Measurements from ENCODE around the gene ZBTB4.

The ZBTB4 gene

GRCh38 chr17:7508145-7508544, 28.7 kb upstream of the ZBTB4 start:
- Histone ChIP-seq H3K9ac (ENCODE audit: low read length) (no peak overlapping the region), H3K27ac (ENCODE audit: low read length) (no peak overlapping the region), H3K9me3 (ENCODE audit: control insufficient read depth, low read depth, low read length) (no peaks in the 10 kb centered on the region), H3K27me3 (ENCODE audit: control insufficient read depth, insufficient read depth, low read length) (no peaks in the 10 kb centered on the region), H3K4me1 (ENCODE audit: control insufficient read depth, low read depth, low read length) (no peaks in the 10 kb centered on the region), H3K36me3 (ENCODE audit: control insufficient read depth, low read depth, low read length) (peaks cover 89% of the 10 kb centered on the region), H3K4me3 (ENCODE audit: low read length) (no peak overlapping the region)

GRCh38 chr17:7503521-7503920, 24.1 kb upstream of the ZBTB4 start:
- Histone ChIP-seq H3K4me3 (ENCODE audit: low read length) (no peak overlapping the region), H3K27ac (ENCODE audit: low read length) (no peak overlapping the region), H3K4me1 (ENCODE audit: control insufficient read depth, low read depth, low read length) (no peaks in the 10 kb centered on the region), H3K36me3 (ENCODE audit: control insufficient read depth, low read depth, low read length) (peaks cover 82% of the 10 kb centered on the region), H3K9me3 (ENCODE audit: control insufficient read depth, low read depth, low read length) (no peaks in the 10 kb centered on the region), H3K27me3 (ENCODE audit: control insufficient read depth, insufficient read depth, low read length) (no peaks in the 10 kb centered on the region), H3K9ac (ENCODE audit: low read length) (no peak overlapping the region)

- Histone ChIP-seq H3K9ac (ENCODE audit: low read length) (no peak overlapping the region), H3K4me1 (ENCODE audit: control insufficient read depth, low read depth, low read length) (no peaks in the 10 kb centered on the region), H3K36me3 (ENCODE audit: control insufficient read depth, low read depth, low read length) (peaks cover 81% of the 10 kb centered on the region), H3K9me3 (ENCODE audit: control insufficient read depth, low read depth, low read length) (no peaks in the 10 kb centered on the region), H3K4me3 (ENCODE audit: low read length) (no peak overlapping the region), H3K27me3 (ENCODE audit: control insufficient read depth, insufficient read depth, low read length) (no peaks in the 10 kb centered on the region), H3K27ac (ENCODE audit: low read length) (no peak overlapping the region)
These were observed 23.6 kb upstream of the ZBTB4 start for GRCh38 chr17:7502987-7503386.

DNA sequence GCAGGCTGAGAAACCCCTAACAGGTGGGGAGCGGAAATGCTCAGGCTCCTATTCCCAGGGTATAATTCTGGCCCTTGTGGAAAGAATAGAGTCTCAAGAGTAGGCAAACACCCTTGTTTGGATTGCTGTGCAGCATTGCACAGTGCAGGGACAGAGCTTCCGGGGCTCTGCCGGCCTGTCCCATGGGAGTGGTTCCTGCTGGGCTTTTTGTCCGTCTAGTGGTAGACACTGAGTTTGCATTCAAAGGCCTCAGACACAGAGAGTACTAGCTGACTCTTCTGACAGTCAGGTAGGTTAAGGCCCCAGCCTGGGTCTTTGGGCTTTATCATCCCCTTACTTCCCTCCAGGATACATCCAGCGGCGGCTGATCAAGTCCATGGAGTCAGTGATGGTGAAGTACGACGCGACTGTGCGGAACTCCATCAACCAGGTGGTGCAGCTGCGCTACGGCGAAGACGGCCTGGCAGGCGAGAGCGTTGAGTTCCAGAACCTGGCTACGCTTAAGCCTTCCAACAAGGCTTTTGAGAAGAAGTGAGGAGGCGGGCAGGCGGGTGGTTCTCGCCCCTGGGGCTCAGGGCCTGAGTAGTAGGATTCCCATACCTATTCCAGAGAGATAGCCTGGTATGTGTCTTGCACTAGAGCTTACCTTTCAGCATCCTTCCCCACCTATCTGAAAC, 22.9 kb upstream of the ZBTB4 start:
- Histone ChIP-seq H3K9ac (ENCODE audit: low read length) (no peak overlapping the region), H3K4me3 (ENCODE audit: low read length) (no peak overlapping the region), H3K9me3 (ENCODE audit: control insufficient read depth, low read depth, low read length) (no peaks in the 10 kb centered on the region), H3K27me3 (ENCODE audit: control insufficient read depth, insufficient read depth, low read length) (no peaks in the 10 kb centered on the region), H3K36me3 (ENCODE audit: control insufficient read depth, low read depth, low read length) (peaks cover 83% of the 10 kb centered on the region), H3K4me1 (ENCODE audit: control insufficient read depth, low read depth, low read length) (no peaks in the 10 kb centered on the region), H3K27ac (ENCODE audit: low read length) (no peak overlapping the region)

DNA sequence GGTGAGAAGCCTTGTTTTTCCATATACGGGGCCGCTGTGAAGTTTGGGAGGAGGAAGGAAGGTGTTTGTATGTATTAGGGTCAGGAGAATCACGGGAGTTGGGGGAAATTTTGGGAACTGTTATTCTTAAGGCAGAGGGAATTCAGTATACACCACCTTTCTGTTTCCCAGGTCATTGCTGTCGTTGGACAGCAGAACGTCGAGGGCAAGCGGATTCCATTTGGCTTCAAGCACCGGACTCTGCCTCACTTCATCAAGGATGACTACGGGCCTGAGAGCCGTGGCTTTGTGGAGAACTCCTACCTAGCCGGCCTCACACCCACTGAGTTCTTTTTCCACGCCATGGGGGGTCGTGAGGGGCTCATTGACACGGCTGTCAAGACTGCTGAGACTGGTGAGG, 22.3 kb upstream of the ZBTB4 start:
- H3K27me3 ChIP-seq (ENCODE audit: control insufficient read depth, insufficient read depth, low read length) = no peaks in the 10 kb centered on the region
- H3K9ac ChIP-seq (ENCODE audit: low read length) = no peak overlapping the region
- H3K36me3 ChIP-seq (ENCODE audit: control insufficient read depth, low read depth, low read length) = peaks cover 85% of the 10 kb centered on the region
- no peak overlapping the region for H3K4me3 ChIP-seq (ENCODE audit: low read length)
- H3K27ac ChIP-seq (ENCODE audit: low read length) = no peak overlapping the region
- no peaks in the 10 kb centered on the region for H3K9me3 ChIP-seq (ENCODE audit: control insufficient read depth, low read depth, low read length)
- no peaks in the 10 kb centered on the region for H3K4me1 ChIP-seq (ENCODE audit: control insufficient read depth, low read depth, low read length)

GRCh38 chr17:7499161-7499560, 19.7 kb upstream of the ZBTB4 start:
- Histone ChIP-seq H3K27me3 (ENCODE audit: control insufficient read depth, insufficient read depth, low read length) (no peaks in the 10 kb centered on the region), H3K4me3 (ENCODE audit: low read length) (no peak overlapping the region), H3K27ac (ENCODE audit: low read length) (no peak overlapping the region), H3K36me3 (ENCODE audit: control insufficient read depth, low read depth, low read length) (peaks cover 79% of the 10 kb centered on the region), H3K4me1 (ENCODE audit: control insufficient read depth, low read depth, low read length) (no peaks in the 10 kb centered on the region), H3K9me3 (ENCODE audit: control insufficient read depth, low read depth, low read length) (no peaks in the 10 kb centered on the region), H3K9ac (ENCODE audit: low read length) (no peak overlapping the region)

GRCh38 chr17:7497636-7498035, 18.2 kb upstream of the ZBTB4 start:
- H3K27me3 ChIP-seq (ENCODE audit: control insufficient read depth, insufficient read depth, low read length) = no peaks in the 10 kb centered on the region
- H3K4me1 ChIP-seq (ENCODE audit: control insufficient read depth, low read depth, low read length) = no peaks in the 10 kb centered on the region
- peaks cover 63% of the 10 kb centered on the region for H3K36me3 ChIP-seq (ENCODE audit: control insufficient read depth, low read depth, low read length)
- no peak overlapping the region for H3K27ac ChIP-seq (ENCODE audit: low read length)
- no peak overlapping the region for H3K4me3 ChIP-seq (ENCODE audit: low read length)
- no peak overlapping the region for H3K9ac ChIP-seq (ENCODE audit: low read length)
- no peaks in the 10 kb centered on the region for H3K9me3 ChIP-seq (ENCODE audit: control insufficient read depth, low read depth, low read length)

DNA sequence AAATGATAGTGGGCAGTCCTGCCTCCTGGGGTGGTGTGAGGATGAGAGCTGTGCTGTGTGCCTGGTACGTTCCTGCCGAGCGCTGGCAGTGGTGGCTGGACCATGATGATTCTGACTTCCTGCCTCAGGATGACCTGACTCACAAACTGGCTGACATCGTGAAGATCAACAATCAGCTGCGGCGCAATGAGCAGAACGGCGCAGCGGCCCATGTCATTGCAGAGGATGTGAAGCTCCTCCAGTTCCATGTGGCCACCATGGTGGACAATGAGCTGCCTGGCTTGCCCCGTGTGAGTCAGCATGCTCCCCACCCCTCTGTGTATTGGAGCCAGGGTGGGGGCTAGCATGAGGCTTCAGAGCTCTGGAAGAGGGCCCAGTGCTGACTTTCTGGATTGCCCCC, 17.8 kb upstream of the ZBTB4 start:
- Histone ChIP-seq H3K36me3 (ENCODE audit: control insufficient read depth, low read depth, low read length) (peaks cover 59% of the 10 kb centered on the region), H3K9ac (ENCODE audit: low read length) (no peak overlapping the region), H3K27me3 (ENCODE audit: control insufficient read depth, insufficient read depth, low read length) (no peaks in the 10 kb centered on the region), H3K4me1 (ENCODE audit: control insufficient read depth, low read depth, low read length) (no peaks in the 10 kb centered on the region), H3K4me3 (ENCODE audit: low read length) (no peak overlapping the region), H3K9me3 (ENCODE audit: control insufficient read depth, low read depth, low read length) (no peaks in the 10 kb centered on the region), H3K27ac (ENCODE audit: low read length) (no peak overlapping the region)

DNA sequence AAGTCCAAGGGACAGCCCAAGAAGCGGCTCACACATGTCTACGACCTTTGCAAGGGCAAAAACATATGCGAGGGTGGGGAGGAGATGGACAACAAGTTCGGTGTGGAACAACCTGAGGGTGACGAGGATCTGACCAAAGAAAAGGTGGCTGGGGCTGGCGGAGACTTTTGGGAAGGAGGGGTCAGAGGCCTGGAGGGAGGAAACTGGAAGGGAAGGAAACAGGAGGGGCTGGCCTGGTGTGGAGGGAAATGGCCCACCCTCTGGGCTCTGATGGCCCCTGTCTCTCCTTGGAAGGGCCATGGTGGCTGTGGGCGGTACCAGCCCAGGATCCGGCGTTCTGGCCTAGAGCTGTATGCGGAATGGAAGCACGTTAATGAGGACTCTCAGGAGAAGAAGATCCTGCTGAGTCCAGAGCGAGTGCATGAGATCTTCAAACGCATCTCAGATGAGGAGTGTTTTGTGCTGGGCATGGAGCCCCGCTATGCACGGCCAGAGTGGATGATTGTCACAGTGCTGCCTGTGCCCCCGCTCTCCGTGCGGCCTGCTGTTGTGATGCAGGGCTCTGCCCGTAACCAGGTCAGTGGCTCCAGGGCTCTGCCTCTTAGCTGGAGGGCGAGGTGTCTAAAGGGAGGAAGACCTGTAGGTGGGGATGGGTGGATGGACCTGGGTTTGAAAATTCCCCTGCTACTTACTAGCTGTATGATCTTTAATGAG, 17.2 kb upstream of the ZBTB4 start:
- H3K9ac ChIP-seq (ENCODE audit: low read length) = no peak overlapping the region
- no peaks in the 10 kb centered on the region for H3K9me3 ChIP-seq (ENCODE audit: control insufficient read depth, low read depth, low read length)
- no peaks in the 10 kb centered on the region for H3K27me3 ChIP-seq (ENCODE audit: control insufficient read depth, insufficient read depth, low read length)
- H3K27ac ChIP-seq (ENCODE audit: low read length) = no peak overlapping the region
- H3K36me3 ChIP-seq (ENCODE audit: control insufficient read depth, low read depth, low read length) = peaks cover 53% of the 10 kb centered on the region
- H3K4me3 ChIP-seq (ENCODE audit: low read length) = no peak overlapping the region
- no peaks in the 10 kb centered on the region for H3K4me1 ChIP-seq (ENCODE audit: control insufficient read depth, low read depth, low read length)

DNA sequence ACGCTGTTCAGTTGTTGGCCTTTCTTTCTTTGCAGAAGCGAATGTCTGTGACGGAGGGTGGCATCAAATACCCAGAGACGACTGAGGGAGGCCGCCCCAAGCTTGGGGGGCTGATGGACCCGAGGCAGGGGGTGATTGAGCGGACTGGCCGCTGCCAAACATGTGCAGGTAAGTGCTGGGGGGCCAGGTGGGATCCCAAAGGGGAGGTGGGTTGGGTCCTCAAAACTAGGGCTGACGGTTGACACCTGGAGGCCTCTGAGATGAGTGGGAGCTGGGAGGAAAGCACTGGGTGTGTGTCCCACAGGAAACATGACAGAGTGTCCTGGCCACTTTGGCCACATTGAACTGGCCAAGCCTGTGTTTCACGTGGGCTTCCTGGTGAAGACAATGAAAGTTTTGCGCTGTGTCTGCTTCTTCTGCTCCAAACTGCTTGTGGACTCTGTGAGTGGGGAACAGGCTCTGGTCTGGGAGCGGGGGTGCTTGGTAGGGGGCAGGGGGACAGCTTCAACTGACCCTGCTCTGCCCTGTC, 16.5 kb upstream of the ZBTB4 start:
- no peaks in the 10 kb centered on the region for H3K27me3 ChIP-seq (ENCODE audit: control insufficient read depth, insufficient read depth, low read length)

GRCh38 chr17:7493941-7494340, 14.5 kb upstream of the ZBTB4 start:
- H3K9ac ChIP-seq (ENCODE audit: low read length) = no peak overlapping the region
- H3K27me3 ChIP-seq (ENCODE audit: control insufficient read depth, insufficient read depth, low read length) = no peaks in the 10 kb centered on the region
- H3K9me3 ChIP-seq (ENCODE audit: control insufficient read depth, low read depth, low read length) = no peaks in the 10 kb centered on the region
- H3K36me3 ChIP-seq (ENCODE audit: control insufficient read depth, low read depth, low read length) = peaks cover 33% of the 10 kb centered on the region
- no peaks in the 10 kb centered on the region for H3K4me1 ChIP-seq (ENCODE audit: control insufficient read depth, low read depth, low read length)
- H3K4me3 ChIP-seq (ENCODE audit: low read length) = no peak overlapping the region
- H3K27ac ChIP-seq (ENCODE audit: low read length) = no peak overlapping the region

More for the DNA sequence above, 16.5 kb upstream of the ZBTB4 start:
- Histone ChIP-seq H3K9me3 (ENCODE audit: control insufficient read depth, low read depth, low read length) (no peaks in the 10 kb centered on the region), H3K36me3 (ENCODE audit: control insufficient read depth, low read depth, low read length) (peaks cover 47% of the 10 kb centered on the region), H3K4me3 (ENCODE audit: low read length) (no peak overlapping the region), H3K4me1 (ENCODE audit: control insufficient read depth, low read depth, low read length) (no peaks in the 10 kb centered on the region), H3K27ac (ENCODE audit: low read length) (no peak overlapping the region), H3K9ac (ENCODE audit: low read length) (no peak overlapping the region)

DNA sequence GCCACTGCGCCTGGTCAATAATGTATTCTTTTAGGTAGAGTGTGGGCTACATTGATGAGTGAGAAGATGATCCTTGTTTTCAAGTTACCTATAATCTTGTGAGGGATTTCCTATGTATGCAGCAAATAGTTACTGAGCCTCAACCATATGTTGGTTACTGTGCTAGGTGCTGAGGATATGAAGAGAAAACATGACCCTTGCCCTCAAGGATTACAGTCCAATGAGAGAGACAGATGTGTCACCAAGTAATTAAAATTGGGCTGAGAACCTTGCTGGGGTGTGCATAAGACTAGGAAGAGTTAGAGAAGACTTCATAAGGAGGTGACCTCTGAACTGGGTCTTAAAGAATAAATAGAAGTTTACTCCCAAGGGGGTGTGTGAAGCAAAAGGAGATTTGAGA, 12.2 kb upstream of the ZBTB4 start:
- peaks cover 12% of the 10 kb centered on the region for H3K36me3 ChIP-seq (ENCODE audit: control insufficient read depth, low read depth, low read length)
- H3K27me3 ChIP-seq (ENCODE audit: control insufficient read depth, insufficient read depth, low read length) = no peaks in the 10 kb centered on the region
- no peak overlapping the region for H3K4me3 ChIP-seq (ENCODE audit: low read length)
- H3K27ac ChIP-seq (ENCODE audit: low read length) = no peak overlapping the region
- no peaks in the 10 kb centered on the region for H3K9me3 ChIP-seq (ENCODE audit: control insufficient read depth, low read depth, low read length)
- no peaks in the 10 kb centered on the region for H3K4me1 ChIP-seq (ENCODE audit: control insufficient read depth, low read depth, low read length)
- H3K9ac ChIP-seq (ENCODE audit: low read length) = no peak overlapping the region
